ENCODE data around the gene PRKCD. TPM values are rescaled to one million over a fixed set of nuclear protein-coding genes. Genes with fewer than 3 reads are reported as not detected.

The PRKCD gene
- total RNA-seq, 1 donor from 2014 or later = 36.3 TPM

- no peak for TF ChIP-seq CTCF (IDR thresholded peaks at IDR 0.05)
- no peak overlapping the region for H3K4me3 ChIP-seq
- peaks cover 72 to 91% of the 10 kb centered on the region in 2 donors for H3K36me3 ChIP-seq
- no peak for DNase-seq (ENCODE audit: low spot score in 2 of 2)
- no peaks in the 10 kb centered on the region for H3K9me3 ChIP-seq
- H3K4me1 ChIP-seq = no peaks in the 10 kb centered on the region
- H3K27ac ChIP-seq = no peak overlapping the region
- intact Hi-C loops (cut with DNase I) = no loop called here
- no peaks in the 10 kb centered on the region for H3K27me3 ChIP-seq
Observed at GRCh38 chr3:53187430-53187829, 26.4 kb downstream of the PRKCD start.

- DNase-seq (ENCODE audit: low spot score in 2 of 2) = no peak
- Histone ChIP-seq H3K27ac (no peak overlapping the region), H3K4me1 (peaks cover 0 to 6% of the 10 kb centered on the region in 2 donors), H3K36me3 (peaks cover 64 to 83% of the 10 kb centered on the region in 2 donors), H3K9me3 (no peaks in the 10 kb centered on the region), H3K27me3 (no peaks in the 10 kb centered on the region), H3K4me3 (no peak overlapping the region)
- intact Hi-C loops (cut with DNase I) = no loop called here
- no peak for TF ChIP-seq CTCF (IDR thresholded peaks at IDR 0.05)
Observed at GRCh38 chr3:53188136-53188685, 27.2 kb downstream of the PRKCD start.

- intact Hi-C loops (cut with DNase I) = no loop called here
- Histone ChIP-seq H3K4me1 (peaks cover 0 to 11% of the 10 kb centered on the region in 2 donors), H3K9me3 (no peaks in the 10 kb centered on the region), H3K27me3 (no peaks in the 10 kb centered on the region), H3K4me3 (no peak overlapping the region), H3K27ac (no peak overlapping the region), H3K36me3 (peaks cover 59 to 78% of the 10 kb centered on the region in 2 donors)
- no peak for DNase-seq (ENCODE audit: low spot score in 2 of 2)
- no peak for TF ChIP-seq CTCF (IDR thresholded peaks at IDR 0.05)
Observed at GRCh38 chr3:53188720-53189119, 27.7 kb downstream of the PRKCD start.

GRCh38 chr3:53189276-53189675, 28.3 kb downstream of the PRKCD start:
- Histone ChIP-seq H3K9me3 (no peaks in the 10 kb centered on the region), H3K27ac (no peak overlapping the region), H3K36me3 (peaks cover 56 to 73% of the 10 kb centered on the region in 2 donors), H3K4me1 (peaks cover 3 to 17% of the 10 kb centered on the region in 2 donors), H3K4me3 (no peak overlapping the region), H3K27me3 (no peaks in the 10 kb centered on the region)
- no peak for TF ChIP-seq CTCF (IDR thresholded peaks at IDR 0.05)
- intact Hi-C loops (cut with DNase I) = no loop called here
- no peak for DNase-seq (ENCODE audit: low spot score in 2 of 2)

- no peak overlapping the region for H3K4me3 ChIP-seq
- H3K9me3 ChIP-seq = no peaks in the 10 kb centered on the region
- peaks cover 49 to 59% of the 10 kb centered on the region in 2 donors for H3K36me3 ChIP-seq
- no peak for DNase-seq (ENCODE audit: low spot score in 2 of 2)
- H3K27ac ChIP-seq = no peak overlapping the region
- no peak for TF ChIP-seq CTCF (IDR thresholded peaks at IDR 0.05)
- peaks cover 3 to 30% of the 10 kb centered on the region in 2 donors for H3K4me1 ChIP-seq
- intact Hi-C loops (cut with DNase I) = no loop called here
- no peaks in the 10 kb centered on the region for H3K27me3 ChIP-seq
Observed at GRCh38 chr3:53190659-53191058, 29.6 kb downstream of the PRKCD start.

Data from ascending aorta (tissue), 2 donors.